K562 (cell line): ENCODE results near the gene TNFRSF19. TPM values are rescaled to one million over a fixed set of nuclear protein-coding genes. Genes with fewer than 3 reads are reported as not detected.

Source experiments
- ATF4 ChIP-seq: fragments of 450-650 bp; formaldehyde crosslinking; IDR thresholded peaks from 2 replicates; pipeline ENCODE4 v1.4.0; 2022; ENCODE audit warnings: mild to moderate bottlenecking, moderate library complexity
- NUFIP1 ChIP-seq: fragments of 450-650 bp; IDR thresholded peaks from 2 replicates; pipeline ENCODE4 v1.6.1; 2018; ENCODE audit not compliant: partially characterized antibody
- RB1 ChIP-seq: fragments of 450-650 bp; IDR thresholded peaks from 2 replicates; pipeline ENCODE4 v1.6.1; 2017; ENCODE audit warnings: low read depth, mild to moderate bottlenecking
- RBM17 ChIP-seq: fragments of 200-400 bp; formaldehyde crosslinking; IDR thresholded peaks from 2 replicates; pipeline ENCODE4 v1.6.1; 2017; ENCODE audit warnings: low read depth, mild to moderate bottlenecking, low read length, borderline replicate concordance
- TFE3 ChIP-seq: fragments of 450-650 bp; formaldehyde crosslinking; IDR thresholded peaks from 2 replicates; pipeline ENCODE4 v1.4.0; 2020; ENCODE audit warnings: mild to moderate bottlenecking, mixed read lengths
- THAP7 ChIP-seq: fragments of 250-450 bp; sonication (Bioruptor Pico); IDR thresholded peaks from 2 replicates; pipeline ENCODE4 v1.5.0; 2021
- UBTF ChIP-seq, 2 experiments: IDR thresholded peaks; 2 replicates each; pipeline ENCODE4 v1.6.1; 2012; ENCODE audit warnings: improper control_type of control experiment in 2 of 2, low read depth in 2 of 2, low read length in 2 of 2, borderline replicate concordance in 1 of 2
- XRCC3 ChIP-seq: fragments of 450-650 bp; IDR thresholded peaks from 2 replicates; pipeline ENCODE4 v1.6.1; 2017; ENCODE audit warnings: mild to moderate bottlenecking, moderate library complexity
- ZKSCAN3 ChIP-seq: fragments of 250-450 bp; sonication (Bioruptor Pico); IDR thresholded peaks from 2 replicates; pipeline ENCODE4 v1.4.0; 2020
- polyA plus RNA-seq, 8 experiments: library from polyadenylated mRNA; depleted of rRNA in 4 of 8; stranded (reverse) in 5 of 8; unstranded in 3 of 8; fragments of >200 nt; fragmentation: Nextera tagmentation in 2 of 8; fragmentation: Illumina TruSeq in 1 of 8; extraction: Ambion mirVana in 2 of 8; extraction: Trizol in 1 of 8; gene quantifications; 2 replicates each; pipeline versions ENCODE4 v1.2.1 to v1.2.3, GENCODE V29; 2011 to 2014; ENCODE audit warnings: inconsistent platforms in 1 of 8, missing spikeins in 1 of 8
- total RNA-seq, 7 experiments: library from RNA; depleted of rRNA in 6 of 7; stranded (reverse); fragments of >200 nt in 6 of 7; fragmentation: Illumina TruSeq in 2 of 7; extraction: Trizol in 2 of 7; gene quantifications; 2 replicates each; pipeline versions ENCODE4 v1.2.1 to v1.2.3, GENCODE V29; 2011 to 2021; ENCODE audit warnings: low replicate concordance in 1 of 7

Gene TNFRSF19
- total and polyA plus RNA-seq, 9 of the 15 experiments (the other 6 are each of a cell fraction or from before 2014, with no cell fraction given): 0.01 to 0.07 TPM; not detected in 7

GRCh38 chr13:23578411-23579071 is 8.3 kb downstream of the TNFRSF19 start (continued):
- TF ChIP-seq UBTF (IDR thresholded peaks at IDR 0.05; ENCODE audit: borderline replicate concordance in 1 of 2, low read depth in 2 of 2, low read length in 2 of 2): 0 out of 4 replicates have a peak, but pooled peaks of 1 of the 2 experiments have one; percentile 33
- TF ChIP-seq TFE3 (CRISPR knock-in tag): no peak
- TF ChIP-seq ATF4 (CRISPR knock-in tag): no peak
- no peak for TF ChIP-seq THAP7 (CRISPR knock-in tag)
- no peak for TF ChIP-seq RBM17
- no peak for TF ChIP-seq XRCC3
- TF ChIP-seq NUFIP1: no peak
- 0 out of 2 replicates have a peak, but pooled peaks have one; percentile 33 for TF ChIP-seq RB1
- TF ChIP-seq ZKSCAN3 (CRISPR knock-in tag): no peak
